Retinal pigment epithelial cell (primary cell): ENCODE measurements around the gene RIMBP2.

Experiments used
- DNase-seq: peaks from one replicate; pipeline ENCODE4 v3.0.0-alpha.2; 2010; ENCODE audit warnings: low read depth
- H3K4me3 ChIP-seq: 2 replicates; pipeline ENCODE4 v1.5.1; 2011; ENCODE audit warnings: mild to moderate bottlenecking, low read length, control low read depth, moderate library complexity
- TF ChIP-seq, protein P1 (sequence below): conservative IDR thresholded peaks from 2 replicates; pipeline ENCODE4 v1.5.1; 2011; ENCODE audit warnings: low read depth, low read length, control low read depth, inconsistent platforms

RIMBP2 gene

DNA sequence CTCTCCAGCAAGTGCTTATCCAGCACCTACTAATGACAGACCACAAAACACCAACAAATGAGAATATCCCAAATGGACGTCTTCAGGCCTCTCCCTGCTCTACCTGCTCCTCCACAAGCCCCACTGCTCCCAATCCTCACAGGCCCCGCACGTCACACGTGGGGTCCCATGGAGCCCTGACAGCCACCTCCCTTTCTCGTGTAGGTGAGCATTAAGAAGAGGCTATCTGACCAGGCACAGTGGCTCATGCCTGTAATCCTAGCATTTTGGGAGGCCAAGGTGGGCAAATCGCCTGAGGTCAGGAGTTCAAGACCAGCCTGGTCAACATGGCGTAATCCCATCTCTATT lies 5.4 kb downstream of the RIMBP2 start:
- DNase-seq, result no peak
- TF ChIP-seq, protein P1, sequence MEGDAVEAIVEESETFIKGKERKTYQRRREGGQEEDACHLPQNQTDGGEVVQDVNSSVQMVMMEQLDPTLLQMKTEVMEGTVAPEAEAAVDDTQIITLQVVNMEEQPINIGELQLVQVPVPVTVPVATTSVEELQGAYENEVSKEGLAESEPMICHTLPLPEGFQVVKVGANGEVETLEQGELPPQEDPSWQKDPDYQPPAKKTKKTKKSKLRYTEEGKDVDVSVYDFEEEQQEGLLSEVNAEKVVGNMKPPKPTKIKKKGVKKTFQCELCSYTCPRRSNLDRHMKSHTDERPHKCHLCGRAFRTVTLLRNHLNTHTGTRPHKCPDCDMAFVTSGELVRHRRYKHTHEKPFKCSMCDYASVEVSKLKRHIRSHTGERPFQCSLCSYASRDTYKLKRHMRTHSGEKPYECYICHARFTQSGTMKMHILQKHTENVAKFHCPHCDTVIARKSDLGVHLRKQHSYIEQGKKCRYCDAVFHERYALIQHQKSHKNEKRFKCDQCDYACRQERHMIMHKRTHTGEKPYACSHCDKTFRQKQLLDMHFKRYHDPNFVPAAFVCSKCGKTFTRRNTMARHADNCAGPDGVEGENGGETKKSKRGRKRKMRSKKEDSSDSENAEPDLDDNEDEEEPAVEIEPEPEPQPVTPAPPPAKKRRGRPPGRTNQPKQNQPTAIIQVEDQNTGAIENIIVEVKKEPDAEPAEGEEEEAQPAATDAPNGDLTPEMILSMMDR, result no peak
- H3K4me3 ChIP-seq, result no peak overlapping the region

DNA sequence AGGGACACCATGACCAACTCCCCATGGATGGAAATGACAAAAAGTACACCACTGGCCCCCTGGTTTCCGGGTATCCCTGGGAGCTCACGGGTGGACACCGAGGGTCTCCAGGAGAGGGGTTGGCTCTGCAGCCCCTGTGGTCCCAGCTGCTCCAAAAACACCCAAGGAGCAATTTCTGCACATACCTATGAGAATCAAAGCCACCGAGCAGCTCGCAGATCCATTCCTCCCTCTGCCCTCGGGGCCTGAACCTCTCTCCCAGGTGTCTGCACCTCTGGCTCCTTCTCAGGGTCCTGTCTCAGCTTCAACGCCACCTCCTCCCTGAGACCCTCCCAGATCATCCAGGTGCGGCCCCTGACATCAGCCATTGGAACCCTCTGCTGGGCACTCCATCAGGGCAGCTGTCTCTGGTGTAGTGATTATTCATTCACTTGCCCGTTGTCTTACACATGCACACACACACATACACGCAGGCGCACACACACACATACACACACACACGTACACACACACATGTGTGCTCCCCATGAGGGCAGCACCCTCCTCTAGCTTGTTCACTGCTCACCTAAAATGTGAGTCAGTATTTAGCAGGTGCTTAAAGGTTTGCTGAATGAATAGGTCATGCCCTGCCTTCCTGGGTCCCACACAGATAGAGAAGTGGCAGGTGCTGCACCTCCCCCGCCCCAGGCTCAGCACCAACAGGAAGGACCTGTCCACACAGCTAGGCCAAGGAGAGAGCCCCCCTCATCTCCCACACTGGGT lies 5.9 kb downstream of the RIMBP2 start:
- TF ChIP-seq, protein P1, result no peak
- H3K4me3 ChIP-seq, result no peak overlapping the region
- no peak for DNase-seq

DNA sequence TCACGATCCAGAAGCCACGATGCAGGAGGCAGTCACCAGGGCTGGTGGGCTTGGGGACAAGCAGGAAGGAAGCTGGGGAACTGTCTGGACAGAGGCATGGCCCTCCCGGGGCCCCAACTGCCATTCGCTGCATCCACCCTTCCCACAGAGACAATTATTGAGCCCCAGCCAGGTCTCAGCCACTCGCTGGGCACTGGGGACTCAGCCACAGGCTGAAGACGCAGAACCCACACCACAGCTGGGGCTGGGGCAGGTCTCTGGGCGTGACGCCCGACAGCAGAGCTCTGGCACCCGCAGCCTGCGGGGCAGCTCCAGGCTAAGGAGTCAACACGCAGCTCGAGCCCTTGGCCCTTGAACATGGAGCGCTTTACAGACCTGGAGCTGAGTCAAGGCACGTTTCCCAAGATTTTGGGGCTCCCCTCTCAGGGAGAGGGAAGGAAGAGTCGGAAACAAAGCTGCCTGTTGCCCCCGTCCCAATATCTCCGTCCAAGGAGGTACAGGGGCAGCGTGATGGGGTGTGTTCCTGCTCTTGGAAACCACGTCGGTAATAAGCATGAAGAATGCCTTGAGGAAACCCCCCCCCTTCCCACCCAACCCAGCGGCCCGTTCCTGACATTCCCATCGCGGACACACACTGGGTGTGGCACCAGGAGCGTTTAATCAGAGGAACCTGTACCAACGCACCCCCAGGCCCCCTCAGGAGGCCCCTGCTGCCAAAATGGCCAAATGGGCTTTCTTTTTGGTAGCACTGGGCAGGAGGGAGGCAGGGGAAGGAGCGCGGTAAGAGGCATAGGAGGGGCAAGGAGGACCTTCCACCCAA lies 6.7 kb downstream of the RIMBP2 start:
- TF ChIP-seq, protein P1, result no peak
- H3K4me3 ChIP-seq, result no peak overlapping the region
- no peak for DNase-seq

DNA sequence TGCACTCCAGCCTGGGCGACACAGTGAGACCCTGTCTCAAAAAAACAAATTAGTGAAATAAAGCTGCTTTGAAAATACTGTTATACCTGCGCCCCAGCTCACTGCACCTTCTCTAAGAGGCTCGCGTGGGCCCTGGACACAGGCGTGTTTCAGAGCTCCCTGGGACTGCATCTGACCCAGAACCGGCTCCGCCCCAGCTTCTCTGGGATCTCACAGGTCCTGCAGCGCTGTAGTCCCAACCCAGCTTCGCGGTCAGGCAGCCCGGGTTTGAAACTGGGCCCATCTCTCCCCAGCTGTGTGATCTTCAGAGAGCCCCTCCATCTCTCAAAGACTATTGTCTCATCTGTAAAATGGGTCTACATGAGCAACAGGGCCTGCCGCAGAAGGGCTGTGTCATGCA lies 7.5 kb downstream of the RIMBP2 start:
- no peak for DNase-seq
- no peak overlapping the region for H3K4me3 ChIP-seq
- TF ChIP-seq, protein P1, result no peak

DNA sequence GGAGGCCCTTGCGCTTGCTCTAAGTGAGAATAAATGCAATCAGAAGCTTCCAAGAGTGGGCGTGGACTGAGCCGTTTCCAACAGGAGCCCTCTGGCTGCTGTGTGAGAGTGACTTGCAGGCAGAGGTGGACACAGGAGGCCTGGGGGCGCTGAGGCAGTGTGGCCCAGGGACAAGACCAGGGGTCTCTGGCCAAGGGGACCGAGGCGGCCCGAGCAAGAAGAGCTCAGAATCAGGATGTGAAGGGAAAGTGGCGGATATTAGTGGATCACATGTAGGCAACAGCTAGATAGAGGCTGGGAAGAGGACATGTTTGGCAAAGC lies 8.6 kb downstream of the RIMBP2 start:
- no peak overlapping the region for H3K4me3 ChIP-seq
- TF ChIP-seq, protein P1, result no peak
- DNase-seq, result no peak

DNA sequence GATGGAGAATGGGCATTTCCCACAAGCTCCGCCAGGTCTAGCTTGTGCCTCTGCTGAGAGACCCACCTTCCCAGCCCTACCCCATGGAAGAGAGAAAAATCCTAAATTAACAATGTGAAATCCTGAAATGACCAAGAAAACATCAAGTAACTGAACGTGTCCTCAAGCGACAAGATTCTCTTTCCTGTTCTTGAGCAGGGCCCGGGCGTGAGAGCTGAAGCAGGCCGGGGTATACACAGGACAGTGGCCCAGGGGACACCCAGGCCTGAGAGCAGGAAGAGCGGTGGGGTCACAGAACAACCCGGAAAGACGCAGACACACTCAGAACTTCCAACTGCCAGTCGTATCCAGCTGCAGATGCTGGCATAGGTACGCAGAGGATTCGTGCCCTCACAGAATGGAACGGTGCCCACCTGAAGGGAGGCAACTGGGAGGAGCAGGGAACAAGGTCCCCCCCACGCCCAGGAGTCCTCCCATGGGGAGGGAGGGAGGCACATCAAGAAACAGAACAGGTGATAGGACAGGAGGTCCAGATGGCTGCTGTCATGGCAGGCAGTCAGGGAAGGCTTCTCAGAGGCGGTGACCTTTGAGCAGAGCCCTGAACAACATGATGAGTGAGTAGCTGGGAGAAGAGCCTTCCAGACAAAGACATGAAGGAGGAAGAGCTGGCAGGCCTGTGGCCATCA lies 9.1 kb downstream of the RIMBP2 start:
- no peak overlapping the region for H3K4me3 ChIP-seq
- TF ChIP-seq, protein P1, result no peak
- DNase-seq, result no peak

DNA sequence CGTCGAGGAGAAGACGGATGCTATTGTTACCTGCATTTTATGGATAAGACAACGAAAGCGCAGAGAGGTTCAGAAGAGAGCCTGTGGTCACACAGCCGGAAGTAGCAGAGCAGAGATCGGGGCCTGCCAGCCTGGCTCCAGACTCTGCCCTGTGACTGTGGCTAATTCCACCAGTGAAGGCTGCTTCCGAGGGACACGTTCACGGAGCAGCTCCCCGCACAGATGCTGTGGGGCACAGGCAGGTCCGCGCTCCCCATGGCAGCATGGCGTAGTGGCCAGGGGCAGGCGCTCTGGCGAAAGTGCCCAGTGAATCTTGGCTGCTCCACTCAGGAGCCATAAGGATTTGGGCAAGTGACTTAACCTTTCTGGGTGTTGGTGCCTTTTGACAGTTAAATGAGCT lies 9.8 kb downstream of the RIMBP2 start:
- H3K4me3 ChIP-seq, result no peak overlapping the region
- no peak for DNase-seq
- TF ChIP-seq, protein P1, result no peak
